Mammary epithelial cell (primary cell): Measurements from ENCODE around the gene YTHDF1.

Source experiments
- EZH2 ChIP-seq: IDR thresholded peaks from 2 replicates; pipeline ENCODE4 v1.6.1; 2012; ENCODE audit warnings: low read length, inconsistent platforms, borderline replicate concordance
- TF ChIP-seq, protein P1 (sequence below), 2 donors: IDR thresholded peaks in 1 of 2; conservative IDR thresholded peaks in 1 of 2; 2 replicates each; pipeline ENCODE4 v1.5.1; 2011 to 2012; ENCODE audit warnings: inconsistent platforms in 2 of 2, low read length in 2 of 2, mild to moderate bottlenecking in 2 of 2, control low read depth in 1 of 2, low read depth in 1 of 2; ENCODE audit not compliant: insufficient read depth in 1 of 2; ENCODE audit errors: extremely low read depth in 1 of 2

DNA sequence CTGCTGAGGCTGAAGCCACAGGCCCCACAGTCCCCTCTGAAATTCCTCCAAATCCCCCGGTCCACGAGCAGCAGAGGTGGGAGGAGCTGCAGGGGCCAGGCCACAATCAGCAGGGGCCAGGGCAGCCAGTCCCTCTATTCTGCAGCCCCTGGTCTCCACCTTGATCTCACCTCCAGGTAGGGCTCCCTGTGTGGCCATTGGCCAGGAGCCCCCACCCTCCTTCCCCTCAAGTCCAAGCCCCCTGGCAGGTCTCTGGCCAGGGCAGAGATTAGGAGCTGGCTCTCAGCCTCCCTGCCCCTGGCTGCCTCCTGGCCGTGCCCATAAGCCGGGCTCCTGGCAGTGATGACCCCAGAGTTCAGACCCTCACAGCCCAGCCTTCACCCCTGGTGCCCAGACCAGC, 34.7 kb downstream of the YTHDF1 start:
- TF ChIP-seq, protein P1, sequence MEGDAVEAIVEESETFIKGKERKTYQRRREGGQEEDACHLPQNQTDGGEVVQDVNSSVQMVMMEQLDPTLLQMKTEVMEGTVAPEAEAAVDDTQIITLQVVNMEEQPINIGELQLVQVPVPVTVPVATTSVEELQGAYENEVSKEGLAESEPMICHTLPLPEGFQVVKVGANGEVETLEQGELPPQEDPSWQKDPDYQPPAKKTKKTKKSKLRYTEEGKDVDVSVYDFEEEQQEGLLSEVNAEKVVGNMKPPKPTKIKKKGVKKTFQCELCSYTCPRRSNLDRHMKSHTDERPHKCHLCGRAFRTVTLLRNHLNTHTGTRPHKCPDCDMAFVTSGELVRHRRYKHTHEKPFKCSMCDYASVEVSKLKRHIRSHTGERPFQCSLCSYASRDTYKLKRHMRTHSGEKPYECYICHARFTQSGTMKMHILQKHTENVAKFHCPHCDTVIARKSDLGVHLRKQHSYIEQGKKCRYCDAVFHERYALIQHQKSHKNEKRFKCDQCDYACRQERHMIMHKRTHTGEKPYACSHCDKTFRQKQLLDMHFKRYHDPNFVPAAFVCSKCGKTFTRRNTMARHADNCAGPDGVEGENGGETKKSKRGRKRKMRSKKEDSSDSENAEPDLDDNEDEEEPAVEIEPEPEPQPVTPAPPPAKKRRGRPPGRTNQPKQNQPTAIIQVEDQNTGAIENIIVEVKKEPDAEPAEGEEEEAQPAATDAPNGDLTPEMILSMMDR (conservative IDR thresholded peaks at IDR 0.05 in 1 of 2, IDR thresholded peaks at IDR 0.05 in 1 of 2; ENCODE audit: extremely low read depth in 1 of 2, insufficient read depth in 1 of 2, low read depth in 1 of 2, low read length in 2 of 2): no peak
- no peak for TF ChIP-seq EZH2
